DND-41 (cell line): ENCODE data around the gene CACNB4.

Experiments
- CTCF ChIP-seq: IDR thresholded peaks from 2 replicates; pipeline ENCODE4 v1.5.1; 2012; ENCODE audit warnings: borderline replicate concordance, low read length, moderate library complexity, mild to moderate bottlenecking; ENCODE audit not compliant: poor library complexity, severe bottlenecking; ENCODE audit errors: extremely low read depth
- EZH2 ChIP-seq: IDR thresholded peaks from 3 replicates; pipeline ENCODE4 v1.6.1; 2012; ENCODE audit warnings: borderline replicate concordance, low read depth, mild to moderate bottlenecking, moderate library complexity, low read length, inconsistent platforms; ENCODE audit not compliant: severe bottlenecking

- TF ChIP-seq CTCF (no peak), EZH2 (no peak)
Observed at GRCh38 chr2:151860210-151860609, 238.6 kb downstream of the CACNB4 start.
